RWPE2 (cell line): Measurements from ENCODE around the gene DTNB.

ENCODE experiments used
- ATAC-seq: fragments of 200-7000 bp; cut with Tn5 transposase; 3 replicates; pipeline ENCODE4 v1.9.1; 2021; ENCODE audit warnings: low read depth
- DNase-seq: peaks from one replicate; pipeline ENCODE4 v3.0.0-alpha.2; 2020; ENCODE audit warnings: low spot score
- H3K27ac ChIP-seq: fragments of 450-650 bp; 2 replicates; pipeline ENCODE4 v1.5.1; 2017; ENCODE audit warnings: mild to moderate bottlenecking; ENCODE audit not compliant: poor library complexity, severe bottlenecking
- H3K27me3 ChIP-seq: fragments of 250-450 bp; sonication (Bioruptor Pico); 2 replicates; pipeline ENCODE4 v1.5.1; 2021; ENCODE audit warnings: mild to moderate bottlenecking, moderate library complexity; ENCODE audit not compliant: insufficient read depth, poor library complexity, severe bottlenecking
- H3K36me3 ChIP-seq: fragments of 250-450 bp; sonication (Bioruptor Pico); 2 replicates; pipeline ENCODE4 v1.5.1; 2020; ENCODE audit warnings: low read depth, mild to moderate bottlenecking, moderate library complexity
- H3K4me1 ChIP-seq: fragments of 250-450 bp; sonication (Bioruptor Pico); 2 replicates; pipeline ENCODE4 v1.5.1; 2021; ENCODE audit warnings: mild to moderate bottlenecking, moderate library complexity; ENCODE audit not compliant: insufficient read depth, poor library complexity, severe bottlenecking
- H3K4me3 ChIP-seq: fragments of 250-450 bp; sonication (Bioruptor Pico); 2 replicates; pipeline ENCODE4 v1.5.1; 2021; ENCODE audit warnings: mild to moderate bottlenecking, moderate library complexity; ENCODE audit not compliant: severe bottlenecking
- H3K9me3 ChIP-seq: fragments of 250-450 bp; sonication (Bioruptor Pico); 2 replicates; pipeline ENCODE4 v1.5.1; 2021; ENCODE audit warnings: mild to moderate bottlenecking, moderate library complexity; ENCODE audit not compliant: severe bottlenecking
- TF ChIP-seq, protein P1 (sequence below): fragments of 450-650 bp; IDR thresholded peaks from one replicate; pipeline ENCODE4 v1.5.1; 2017; ENCODE audit warnings: mild to moderate bottlenecking, moderate library complexity; ENCODE audit not compliant: poor library complexity, severe bottlenecking

DTNB gene

DNA sequence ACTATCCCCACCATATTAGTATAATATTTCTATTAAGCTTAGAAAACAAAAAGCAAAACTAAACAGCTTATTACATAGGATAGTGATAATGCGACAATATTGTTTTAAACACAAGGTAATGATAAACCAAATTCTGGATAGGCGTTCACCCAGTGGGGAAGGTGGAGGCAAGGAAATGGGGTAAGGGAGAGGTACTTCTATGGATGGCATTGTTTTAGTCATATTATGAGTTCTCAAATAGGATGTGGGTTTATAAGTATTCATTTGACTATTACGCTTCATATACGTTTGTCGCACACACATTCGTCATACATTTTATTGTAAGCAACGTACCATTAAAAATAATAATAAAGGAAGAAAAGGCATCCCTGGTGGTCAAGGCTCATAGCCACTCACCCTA, 242.8 kb downstream of the DTNB start:
- H3K27me3 ChIP-seq = no peaks in the 10 kb centered on the region
- H3K4me1 ChIP-seq = no peaks in the 10 kb centered on the region
- TF ChIP-seq, protein P1, sequence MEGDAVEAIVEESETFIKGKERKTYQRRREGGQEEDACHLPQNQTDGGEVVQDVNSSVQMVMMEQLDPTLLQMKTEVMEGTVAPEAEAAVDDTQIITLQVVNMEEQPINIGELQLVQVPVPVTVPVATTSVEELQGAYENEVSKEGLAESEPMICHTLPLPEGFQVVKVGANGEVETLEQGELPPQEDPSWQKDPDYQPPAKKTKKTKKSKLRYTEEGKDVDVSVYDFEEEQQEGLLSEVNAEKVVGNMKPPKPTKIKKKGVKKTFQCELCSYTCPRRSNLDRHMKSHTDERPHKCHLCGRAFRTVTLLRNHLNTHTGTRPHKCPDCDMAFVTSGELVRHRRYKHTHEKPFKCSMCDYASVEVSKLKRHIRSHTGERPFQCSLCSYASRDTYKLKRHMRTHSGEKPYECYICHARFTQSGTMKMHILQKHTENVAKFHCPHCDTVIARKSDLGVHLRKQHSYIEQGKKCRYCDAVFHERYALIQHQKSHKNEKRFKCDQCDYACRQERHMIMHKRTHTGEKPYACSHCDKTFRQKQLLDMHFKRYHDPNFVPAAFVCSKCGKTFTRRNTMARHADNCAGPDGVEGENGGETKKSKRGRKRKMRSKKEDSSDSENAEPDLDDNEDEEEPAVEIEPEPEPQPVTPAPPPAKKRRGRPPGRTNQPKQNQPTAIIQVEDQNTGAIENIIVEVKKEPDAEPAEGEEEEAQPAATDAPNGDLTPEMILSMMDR = no peak
- no peak overlapping the region for H3K27ac ChIP-seq
- no peak for ATAC-seq
- DNase-seq = no peak
- no peaks in the 10 kb centered on the region for H3K9me3 ChIP-seq
- peaks cover 11% of the 10 kb centered on the region for H3K36me3 ChIP-seq
- H3K4me3 ChIP-seq = no peak overlapping the region

DNA sequence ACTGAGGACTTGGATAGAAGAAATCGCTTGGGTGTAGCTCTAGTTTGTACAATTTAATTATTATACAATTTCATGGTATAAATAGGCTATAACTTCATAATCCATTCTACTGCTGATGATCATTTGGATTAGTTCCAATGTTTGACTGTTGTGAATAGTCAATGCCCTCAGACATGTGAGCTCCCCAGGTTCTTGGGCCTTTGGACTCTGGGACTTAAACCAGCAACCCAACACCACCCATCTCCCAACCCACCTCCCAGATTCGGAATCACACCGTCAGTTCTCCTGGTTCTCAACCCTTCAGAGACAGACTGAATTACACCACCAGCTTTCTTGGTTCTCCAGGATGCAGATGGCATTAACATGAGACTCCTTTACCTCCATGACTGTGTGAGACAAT, 247.1 kb downstream of the DTNB start:
- DNase-seq (no peak), ATAC-seq (no peak)
- Histone ChIP-seq H3K27me3 (no peaks in the 10 kb centered on the region), H3K9me3 (no peaks in the 10 kb centered on the region), H3K4me3 (no peak overlapping the region), H3K4me1 (no peaks in the 10 kb centered on the region), H3K36me3 (peaks cover 9% of the 10 kb centered on the region), H3K27ac (no peak overlapping the region)
- TF ChIP-seq, protein P1 = no peak

DNA sequence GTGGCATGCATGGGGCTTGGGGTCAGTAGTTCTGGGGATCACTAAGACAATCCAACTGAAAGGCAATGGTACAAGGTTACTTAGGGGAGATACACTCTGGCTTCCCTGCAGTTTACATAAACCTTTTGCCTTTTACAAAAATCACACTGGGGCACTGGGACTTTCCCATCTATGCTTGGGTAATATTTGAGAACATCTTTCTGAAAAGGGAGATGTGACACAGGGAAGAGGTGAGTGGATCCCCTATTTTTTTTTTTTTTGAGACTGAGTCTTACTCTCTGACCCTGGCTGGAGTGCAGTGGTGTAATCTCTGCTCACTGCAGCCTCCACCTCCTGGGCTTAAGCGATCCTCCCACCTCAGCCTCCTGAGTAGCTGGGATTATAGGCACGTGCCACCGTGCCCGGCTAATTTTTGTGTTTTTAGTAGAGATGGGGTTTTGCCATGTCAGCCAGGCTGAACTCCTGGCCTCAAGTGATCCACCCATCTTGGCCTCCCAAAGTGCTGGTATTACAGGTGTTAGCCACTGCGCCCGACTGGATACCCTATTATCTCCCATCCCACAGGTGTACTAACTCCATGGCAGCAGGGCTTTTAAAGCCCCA, 248.8 kb downstream of the DTNB start:
- peaks cover 9% of the 10 kb centered on the region for H3K36me3 ChIP-seq
- TF ChIP-seq, protein P1 = no peak
- H3K4me3 ChIP-seq = no peak overlapping the region
- H3K9me3 ChIP-seq = no peaks in the 10 kb centered on the region
- H3K27ac ChIP-seq = no peak overlapping the region
- DNase-seq (no peak), ATAC-seq (no peak)
- H3K4me1 ChIP-seq = no peaks in the 10 kb centered on the region
- no peaks in the 10 kb centered on the region for H3K27me3 ChIP-seq

DNA sequence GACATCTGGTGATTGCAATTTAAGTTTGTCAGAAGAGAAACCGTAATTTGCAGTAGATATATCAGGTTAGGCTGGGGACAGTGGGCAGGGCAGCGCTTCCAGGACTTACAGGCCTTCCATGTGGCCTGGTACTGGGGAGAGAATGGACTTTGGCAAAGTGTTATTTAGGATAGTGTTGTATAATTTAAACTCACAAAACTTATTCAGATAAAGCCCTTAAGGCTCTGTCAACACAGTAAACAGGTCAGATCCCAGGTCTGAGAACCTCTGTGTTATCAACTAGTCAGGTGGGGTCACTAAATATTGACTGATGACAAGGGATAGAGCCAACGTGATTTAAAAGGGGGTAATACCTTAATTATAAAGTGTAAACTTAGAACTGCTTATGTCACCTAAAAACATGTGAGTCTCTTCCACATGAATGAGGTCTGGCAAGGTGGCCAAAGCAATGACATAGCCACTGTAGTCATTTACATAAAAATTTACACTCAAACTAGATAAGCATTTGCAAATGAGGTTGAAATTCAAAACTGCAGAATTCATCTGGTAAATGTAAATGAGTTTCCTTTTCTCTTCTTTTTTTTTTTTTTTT, 251.5 kb downstream of the DTNB start:
- DNase-seq = no peak
- Histone ChIP-seq H3K4me3 (no peak overlapping the region), H3K27ac (no peak overlapping the region), H3K36me3 (no peaks in the 10 kb centered on the region), H3K9me3 (no peaks in the 10 kb centered on the region), H3K27me3 (no peaks in the 10 kb centered on the region), H3K4me1 (no peaks in the 10 kb centered on the region)
- ATAC-seq = no peak
- TF ChIP-seq, protein P1 = no peak

DNA sequence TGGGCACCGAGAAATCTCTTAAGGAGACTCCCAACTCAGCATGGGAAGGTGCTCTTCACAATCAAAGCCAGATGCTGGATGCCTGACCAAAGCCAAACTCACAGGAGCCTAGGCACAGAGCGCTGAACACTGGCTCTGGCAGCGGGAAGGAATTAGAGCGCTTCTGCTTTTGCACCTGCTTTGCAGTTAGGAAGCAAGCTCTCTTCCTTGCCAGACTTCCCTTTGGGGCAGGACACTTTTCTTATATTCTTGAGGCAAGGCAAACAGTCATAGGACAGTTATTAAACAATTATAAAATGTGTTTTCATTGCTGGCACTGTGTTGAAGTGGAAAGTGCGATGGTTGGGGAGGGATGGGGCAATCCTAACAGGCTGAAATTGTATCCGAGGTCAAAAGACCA, 252.1 kb downstream of the DTNB start:
- DNase-seq (no peak), ATAC-seq (no peak)
- no peaks in the 10 kb centered on the region for H3K4me1 ChIP-seq
- no peaks in the 10 kb centered on the region for H3K27me3 ChIP-seq
- no peaks in the 10 kb centered on the region for H3K9me3 ChIP-seq
- H3K27ac ChIP-seq = no peak overlapping the region
- H3K4me3 ChIP-seq = no peak overlapping the region
- TF ChIP-seq, protein P1 = no peak
- no peaks in the 10 kb centered on the region for H3K36me3 ChIP-seq
